Measurements from ENCODE around the gene F10.

F10 gene

DNA sequence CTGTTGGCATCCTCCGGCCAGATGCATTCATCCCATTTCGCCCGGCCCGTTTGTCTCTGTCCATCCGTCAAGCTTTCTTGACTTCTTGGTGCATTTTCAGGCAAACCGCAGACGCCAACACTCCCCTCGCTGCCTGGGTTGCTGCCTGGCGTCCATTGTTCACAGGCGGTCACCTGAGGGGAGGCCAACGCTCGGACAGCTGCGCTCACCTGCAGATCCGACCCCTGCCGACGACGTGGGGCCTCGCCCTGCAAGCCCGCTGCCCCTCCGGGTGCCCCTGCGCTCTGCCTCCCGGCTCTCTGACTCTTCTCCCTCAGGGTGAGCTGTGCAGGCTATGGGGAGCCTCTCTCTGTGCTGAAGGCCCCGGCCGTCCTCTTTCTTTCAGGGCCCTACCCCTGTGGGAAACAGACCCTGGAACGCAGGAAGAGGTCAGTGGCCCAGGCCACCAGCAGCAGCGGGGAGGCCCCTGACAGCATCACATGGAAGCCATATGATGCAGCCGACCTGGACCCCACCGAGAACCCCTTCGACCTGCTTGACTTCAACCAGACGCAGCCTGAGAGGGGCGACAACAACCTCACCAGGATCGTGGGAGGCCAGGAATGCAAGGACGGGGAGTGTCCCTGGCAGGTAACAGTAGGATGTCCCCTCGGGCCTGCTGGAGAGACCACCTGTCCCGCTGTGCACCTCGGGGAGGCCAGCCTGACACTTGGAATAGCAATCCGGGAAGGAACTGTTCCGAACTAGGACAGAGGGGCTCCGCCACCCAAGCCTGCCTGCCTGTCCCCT is 21.1 kb downstream of the F10 start:
- Mint-ChIP-seq H3K27ac (no peak overlapping the region), H3K4me3 (no peak overlapping the region), H3K4me1 (ENCODE audit: low read depth) (peaks cover 9% of the 10 kb centered on the region), H3K9me3 (no peaks in the 10 kb centered on the region), H3K27me3 (no peaks in the 10 kb centered on the region), H3K36me3 (ENCODE audit: low read depth) (no peaks in the 10 kb centered on the region)

- no peak overlapping the region for H3K27ac Mint-ChIP-seq
- H3K9me3 Mint-ChIP-seq, result no peaks in the 10 kb centered on the region
- H3K27me3 Mint-ChIP-seq, result no peaks in the 10 kb centered on the region
- peaks cover 9% of the 10 kb centered on the region for H3K4me1 Mint-ChIP-seq (ENCODE audit: low read depth)
- H3K4me3 Mint-ChIP-seq, result no peak overlapping the region
- no peaks in the 10 kb centered on the region for H3K36me3 Mint-ChIP-seq (ENCODE audit: low read depth)
Measured at GRCh38 chr13:113144255-113144629, 21.6 kb downstream of the F10 start.

DNA sequence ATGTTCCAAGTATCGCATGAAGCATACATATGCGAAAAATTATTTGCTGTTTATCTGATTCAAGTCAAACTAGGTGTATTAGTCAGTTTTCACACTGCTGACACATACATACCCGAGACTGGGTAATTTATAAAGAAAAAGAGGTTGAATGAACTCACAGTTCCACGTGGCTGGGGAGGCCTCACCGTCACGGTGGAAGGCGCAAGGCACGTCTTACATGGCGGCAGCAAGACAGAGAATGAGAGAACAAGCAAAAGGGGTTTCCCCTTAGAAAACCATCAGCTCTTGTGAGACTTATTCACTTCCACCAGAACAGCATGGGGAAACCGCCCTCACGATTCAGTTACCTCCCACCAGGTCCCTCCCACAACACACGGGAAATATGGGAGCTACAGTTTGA is 22.9 kb downstream of the F10 start:
- no peak overlapping the region for H3K4me3 Mint-ChIP-seq
- H3K36me3 Mint-ChIP-seq (ENCODE audit: low read depth), result no peaks in the 10 kb centered on the region
- H3K27me3 Mint-ChIP-seq, result no peaks in the 10 kb centered on the region
- peaks cover 9% of the 10 kb centered on the region for H3K4me1 Mint-ChIP-seq (ENCODE audit: low read depth)
- H3K27ac Mint-ChIP-seq, result no peak overlapping the region
- no peaks in the 10 kb centered on the region for H3K9me3 Mint-ChIP-seq

DNA sequence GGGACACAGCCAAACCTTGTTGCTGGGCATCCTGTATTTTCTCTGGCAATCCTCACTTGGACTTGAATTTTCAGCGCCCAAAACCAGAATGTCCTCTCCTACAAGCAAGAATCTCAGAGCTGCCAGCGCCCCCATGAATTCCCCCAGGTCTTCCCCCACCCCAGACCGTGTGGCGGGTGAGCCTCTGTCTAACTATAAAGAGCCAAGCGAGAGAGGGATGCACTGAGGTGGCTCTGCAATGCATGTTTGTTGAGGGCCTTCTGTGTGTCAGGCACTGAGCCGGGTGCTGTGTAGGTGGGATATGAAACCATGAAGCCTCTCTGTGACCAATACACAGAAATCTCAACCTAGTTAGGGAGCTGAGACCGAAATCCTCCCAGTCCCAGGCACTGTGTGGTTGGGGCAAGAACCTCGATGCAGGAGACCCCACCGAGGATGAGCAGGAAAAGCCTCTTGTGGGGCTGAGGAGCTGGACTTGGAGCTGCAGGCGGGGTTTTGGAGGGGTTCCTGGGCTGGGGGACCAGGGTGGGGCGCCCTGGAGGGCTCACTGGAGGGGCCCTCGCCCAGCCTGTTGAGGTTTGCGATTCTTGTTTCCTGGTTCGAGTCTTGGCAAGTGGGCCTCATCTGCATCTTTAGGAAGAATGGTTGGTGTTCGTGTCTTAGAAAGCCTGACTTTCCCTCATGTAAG is 23.5 kb downstream of the F10 start:
- H3K9me3 Mint-ChIP-seq, result no peaks in the 10 kb centered on the region
- H3K36me3 Mint-ChIP-seq (ENCODE audit: low read depth), result no peaks in the 10 kb centered on the region
- no peak overlapping the region for H3K4me3 Mint-ChIP-seq
- H3K27me3 Mint-ChIP-seq, result no peaks in the 10 kb centered on the region
- peaks cover 9% of the 10 kb centered on the region for H3K4me1 Mint-ChIP-seq (ENCODE audit: low read depth)
- H3K27ac Mint-ChIP-seq, result no peak overlapping the region

DNA sequence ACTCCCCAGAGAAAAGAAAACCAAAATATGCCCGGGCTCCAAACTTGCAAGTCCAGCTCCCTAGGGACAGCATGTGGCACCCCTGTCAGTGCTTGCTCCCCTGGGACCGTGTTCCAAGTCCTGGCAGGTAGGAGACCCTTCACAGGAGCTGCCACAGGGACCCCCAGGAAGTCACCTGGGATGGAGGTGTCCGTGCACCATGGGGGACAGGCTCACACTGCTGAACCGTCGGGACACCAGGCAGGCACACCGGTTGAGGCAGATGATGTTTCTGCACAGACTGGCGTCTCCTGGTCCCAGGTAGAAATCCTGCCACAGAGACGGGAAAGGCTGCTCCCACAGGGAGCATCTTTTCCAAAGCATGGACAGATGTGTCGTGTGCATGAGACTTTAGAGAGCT is 24.2 kb downstream of the F10 start:
- H3K4me3 Mint-ChIP-seq, result no peak overlapping the region
- no peaks in the 10 kb centered on the region for H3K9me3 Mint-ChIP-seq
- H3K27me3 Mint-ChIP-seq, result no peaks in the 10 kb centered on the region
- H3K27ac Mint-ChIP-seq, result no peak overlapping the region
- H3K36me3 Mint-ChIP-seq (ENCODE audit: low read depth), result no peaks in the 10 kb centered on the region
- H3K4me1 Mint-ChIP-seq (ENCODE audit: low read depth), result peaks cover 9% of the 10 kb centered on the region

GRCh38 chr13:113147206-113147605 is 24.6 kb downstream of the F10 start:
- Mint-ChIP-seq H3K4me3 (no peak overlapping the region), H3K4me1 (ENCODE audit: low read depth) (peaks cover 12% of the 10 kb centered on the region), H3K27ac (no peak overlapping the region), H3K27me3 (peaks cover 2% of the 10 kb centered on the region), H3K36me3 (ENCODE audit: low read depth) (no peaks in the 10 kb centered on the region), H3K9me3 (no peaks in the 10 kb centered on the region)

- Mint-ChIP-seq H3K4me1 (ENCODE audit: low read depth) (peaks cover 20% of the 10 kb centered on the region), H3K27me3 (peaks cover 9% of the 10 kb centered on the region), H3K36me3 (ENCODE audit: low read depth) (no peaks in the 10 kb centered on the region), H3K27ac (no peak overlapping the region), H3K9me3 (no peaks in the 10 kb centered on the region), H3K4me3 (no peak overlapping the region)
Measured at GRCh38 chr13:113148407-113148806, 25.8 kb downstream of the F10 start.

DNA sequence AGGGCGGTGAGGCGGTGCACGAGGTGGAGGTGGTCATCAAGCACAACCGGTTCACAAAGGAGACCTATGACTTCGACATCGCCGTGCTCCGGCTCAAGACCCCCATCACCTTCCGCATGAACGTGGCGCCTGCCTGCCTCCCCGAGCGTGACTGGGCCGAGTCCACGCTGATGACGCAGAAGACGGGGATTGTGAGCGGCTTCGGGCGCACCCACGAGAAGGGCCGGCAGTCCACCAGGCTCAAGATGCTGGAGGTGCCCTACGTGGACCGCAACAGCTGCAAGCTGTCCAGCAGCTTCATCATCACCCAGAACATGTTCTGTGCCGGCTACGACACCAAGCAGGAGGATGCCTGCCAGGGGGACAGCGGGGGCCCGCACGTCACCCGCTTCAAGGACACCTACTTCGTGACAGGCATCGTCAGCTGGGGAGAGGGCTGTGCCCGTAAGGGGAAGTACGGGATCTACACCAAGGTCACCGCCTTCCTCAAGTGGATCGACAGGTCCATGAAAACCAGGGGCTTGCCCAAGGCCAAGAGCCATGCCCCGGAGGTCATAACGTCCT is 26.4 kb downstream of the F10 start:
- Mint-ChIP-seq H3K4me3 (no peak overlapping the region), H3K27me3 (peaks cover 9% of the 10 kb centered on the region), H3K27ac (no peak overlapping the region), H3K9me3 (no peaks in the 10 kb centered on the region), H3K36me3 (ENCODE audit: low read depth) (no peaks in the 10 kb centered on the region), H3K4me1 (ENCODE audit: low read depth) (peaks cover 24% of the 10 kb centered on the region)

DNA sequence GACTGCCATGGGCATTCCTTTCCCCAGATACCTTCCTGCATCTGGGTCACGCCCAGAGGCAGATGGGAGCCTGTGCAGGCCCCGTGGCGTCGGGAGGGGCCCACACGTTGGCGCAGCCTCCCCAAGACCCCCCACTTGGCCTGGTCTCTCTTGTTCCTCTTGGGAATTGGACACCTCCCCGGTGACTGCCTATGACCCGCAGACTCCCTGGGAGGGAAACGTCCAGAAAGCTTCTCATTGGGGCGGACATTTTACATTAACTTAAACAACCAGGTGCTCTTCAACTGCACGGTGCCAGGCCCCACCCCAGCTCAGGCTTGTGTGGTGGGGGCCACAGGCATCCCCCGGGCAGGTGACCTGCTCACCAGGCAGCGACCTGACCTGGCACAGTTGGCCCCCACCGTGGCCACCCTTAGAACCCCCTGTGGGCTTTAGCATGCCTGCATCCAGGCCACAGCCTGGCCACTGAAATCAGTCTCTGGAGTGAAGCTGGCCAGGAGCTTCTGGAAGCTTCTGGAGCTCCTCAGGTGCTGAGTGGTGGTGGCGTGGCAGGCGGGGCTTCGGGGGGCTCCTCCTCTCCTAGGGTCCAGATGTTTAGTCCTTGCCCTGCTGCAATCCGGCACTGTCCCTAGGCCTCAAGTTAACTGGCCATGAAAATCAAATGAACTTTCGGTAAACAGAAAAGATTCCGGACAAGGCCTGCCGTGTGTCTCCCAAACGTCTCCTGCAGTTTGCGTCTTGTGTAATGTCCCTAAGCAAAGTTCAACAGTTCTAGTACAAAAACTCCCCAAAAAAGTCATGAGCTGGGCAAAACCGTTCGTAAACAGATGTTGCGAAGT is 27.3 kb downstream of the F10 start:
- H3K9me3 Mint-ChIP-seq, result peaks cover 2% of the 10 kb centered on the region
- H3K27ac Mint-ChIP-seq, result no peak overlapping the region
- H3K36me3 Mint-ChIP-seq (ENCODE audit: low read depth), result no peaks in the 10 kb centered on the region
- no peak overlapping the region for H3K4me3 Mint-ChIP-seq
- H3K4me1 Mint-ChIP-seq (ENCODE audit: low read depth), result peaks cover 26% of the 10 kb centered on the region
- H3K27me3 Mint-ChIP-seq, result peaks cover 9% of the 10 kb centered on the region

DNA sequence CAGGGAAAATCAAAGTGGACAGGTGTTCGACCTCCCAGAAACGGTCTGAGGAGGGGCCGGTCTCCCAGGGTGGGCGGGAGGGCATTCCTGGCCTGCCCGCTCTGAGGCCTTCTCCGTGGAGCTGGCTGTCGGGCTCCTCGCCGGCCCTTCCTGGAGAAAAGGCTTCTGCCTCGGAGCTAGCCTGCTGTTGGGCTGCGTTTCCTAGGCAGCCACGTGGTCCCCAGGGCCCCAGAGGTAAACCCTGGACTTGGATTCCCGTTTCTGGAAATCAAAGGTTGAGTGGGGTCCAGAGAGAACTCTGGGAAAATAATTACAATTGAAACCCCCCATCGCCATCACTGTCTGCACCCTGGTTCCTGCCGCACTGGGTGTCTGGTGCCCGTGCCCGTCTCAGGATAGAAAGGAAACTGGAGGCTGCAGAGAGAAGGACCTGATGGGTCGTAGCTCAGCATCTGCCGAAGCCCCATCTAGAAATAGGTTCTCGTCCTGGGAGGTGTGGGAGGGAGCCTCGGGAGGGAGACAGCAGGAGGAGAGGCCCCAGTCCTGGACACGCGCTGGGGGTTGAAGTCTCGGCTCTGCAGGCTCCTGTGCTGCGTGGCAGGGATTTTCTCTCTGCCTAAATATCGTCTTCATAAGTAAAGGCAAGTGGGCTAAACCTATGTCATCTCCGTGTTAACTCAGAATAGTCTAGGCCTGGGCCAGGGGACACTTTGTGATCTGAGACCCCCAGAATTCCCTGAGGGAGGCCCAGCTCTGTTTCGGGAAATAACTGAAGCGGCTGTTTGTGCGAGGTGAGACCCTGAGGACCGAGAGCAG is 28.2 kb downstream of the F10 start:
- peaks cover 9% of the 10 kb centered on the region for H3K27me3 Mint-ChIP-seq
- no peak overlapping the region for H3K27ac Mint-ChIP-seq
- H3K36me3 Mint-ChIP-seq (ENCODE audit: low read depth), result no peaks in the 10 kb centered on the region
- H3K4me3 Mint-ChIP-seq, result no peak overlapping the region
- peaks cover 23% of the 10 kb centered on the region for H3K4me1 Mint-ChIP-seq (ENCODE audit: low read depth)
- H3K9me3 Mint-ChIP-seq, result peaks cover 9% of the 10 kb centered on the region

DNA sequence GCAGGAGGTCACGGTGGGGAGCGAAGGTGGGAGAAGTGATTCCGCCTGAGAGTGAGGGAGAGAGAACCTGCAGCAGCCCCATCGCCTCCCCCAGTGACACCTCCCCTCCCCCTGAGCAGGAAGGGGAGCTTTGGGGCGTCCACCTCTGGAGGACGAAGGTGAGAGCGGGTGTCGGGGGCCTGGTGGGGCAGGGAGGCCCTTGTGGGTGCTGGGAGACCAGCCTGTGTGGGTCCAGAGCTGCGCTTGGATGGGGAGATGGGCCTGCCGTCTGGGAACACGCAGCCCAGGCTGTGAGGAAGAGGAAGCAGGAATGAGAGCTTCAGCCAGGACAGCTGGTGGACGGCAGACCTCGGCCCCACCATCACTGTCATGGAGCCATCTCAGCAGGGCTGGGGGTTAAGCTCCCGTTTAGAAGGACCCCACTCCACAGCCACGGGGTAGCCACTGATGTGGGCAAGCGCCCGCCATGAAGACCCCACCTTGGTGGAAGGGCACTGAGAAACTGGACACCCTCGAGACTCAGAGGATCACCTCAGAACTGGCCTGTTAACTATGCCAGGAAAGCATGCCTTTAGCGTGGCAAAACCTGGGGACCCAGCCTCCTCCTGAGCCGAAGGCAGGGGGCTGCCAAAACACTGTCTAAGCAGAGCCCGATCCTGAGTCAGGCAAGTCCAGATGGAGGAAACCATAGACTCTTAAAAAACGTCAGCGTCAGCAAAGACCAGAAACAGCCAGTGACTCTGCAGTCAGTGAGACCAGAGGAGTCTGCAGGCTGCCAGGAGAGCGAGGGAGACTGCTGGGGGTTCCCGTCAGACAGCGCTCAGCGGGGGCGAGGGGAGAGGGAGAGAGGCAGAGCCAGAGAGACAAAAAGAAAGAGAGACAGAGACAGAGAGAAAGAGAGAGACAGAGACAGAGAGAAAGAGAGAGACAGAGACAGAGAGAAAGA is 29.4 kb downstream of the F10 start:
- peaks cover 10% of the 10 kb centered on the region for H3K9me3 Mint-ChIP-seq
- H3K4me3 Mint-ChIP-seq, result peak overlapping the region; percentile 82
- H3K27ac Mint-ChIP-seq, result peak overlapping the region; percentile 81
- H3K27me3 Mint-ChIP-seq, result peaks cover 9% of the 10 kb centered on the region
- peaks cover 18% of the 10 kb centered on the region for H3K4me1 Mint-ChIP-seq (ENCODE audit: low read depth)
- H3K36me3 Mint-ChIP-seq (ENCODE audit: low read depth), result no peaks in the 10 kb centered on the region

- Mint-ChIP-seq H3K4me1 (ENCODE audit: low read depth) (peaks cover 18% of the 10 kb centered on the region), H3K4me3 (peak overlapping the region; percentile 82), H3K27ac (peak overlapping the region; percentile 81), H3K9me3 (peaks cover 10% of the 10 kb centered on the region), H3K27me3 (peaks cover 9% of the 10 kb centered on the region), H3K36me3 (ENCODE audit: low read depth) (no peaks in the 10 kb centered on the region)
Measured at GRCh38 chr13:113152691-113152983, 30.0 kb downstream of the F10 start.

DNA sequence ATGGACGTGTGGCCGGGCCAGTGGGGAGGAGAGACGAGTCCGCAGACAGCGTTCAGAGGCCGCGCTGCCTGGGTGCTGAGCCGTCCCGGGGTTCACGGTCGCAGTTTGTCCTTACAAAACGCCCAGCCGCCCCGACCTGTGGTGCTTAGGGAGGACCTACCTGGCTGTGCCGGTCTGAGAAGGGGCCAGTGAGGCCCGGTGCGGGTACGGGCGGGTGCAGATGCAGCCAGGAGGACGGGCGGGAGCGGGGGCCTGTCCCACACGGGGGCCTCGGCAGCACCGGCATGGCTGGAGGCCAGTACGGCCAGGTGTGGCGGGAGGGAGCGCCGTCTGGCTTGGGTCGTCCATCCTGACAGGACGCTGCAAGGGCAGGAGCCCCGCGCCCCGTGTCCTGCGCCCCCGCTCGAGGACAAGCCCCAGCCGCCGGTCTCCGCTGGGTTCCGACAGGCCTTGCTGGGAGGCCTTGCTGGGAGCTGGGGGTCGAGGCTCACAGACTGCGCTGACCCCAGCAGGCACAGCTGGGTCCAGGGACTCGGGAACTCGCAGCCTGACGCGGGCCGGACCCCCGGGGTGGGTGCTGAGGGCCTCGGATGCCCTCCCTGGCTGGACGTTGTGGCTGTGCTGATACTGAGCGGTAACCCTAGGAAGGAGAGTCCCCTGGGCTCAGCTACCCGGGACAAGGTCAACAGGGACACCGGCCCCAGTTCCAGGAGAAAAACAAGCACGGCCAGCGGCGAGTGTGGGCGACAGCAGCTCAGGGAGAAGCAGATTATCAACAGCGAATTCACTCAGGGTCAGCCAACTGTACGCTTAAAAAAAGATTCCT is 30.6 kb downstream of the F10 start:
- peaks cover 9% of the 10 kb centered on the region for H3K27me3 Mint-ChIP-seq
- no peaks in the 10 kb centered on the region for H3K36me3 Mint-ChIP-seq (ENCODE audit: low read depth)
- H3K9me3 Mint-ChIP-seq, result peaks cover 10% of the 10 kb centered on the region
- H3K4me3 Mint-ChIP-seq, result peak overlapping the region; percentile 82
- peaks cover 18% of the 10 kb centered on the region for H3K4me1 Mint-ChIP-seq (ENCODE audit: low read depth)
- peak overlapping the region; percentile 81 for H3K27ac Mint-ChIP-seq
